ENCODE measurements around the gene IP6K1. TPM values are rescaled to one million over a fixed set of nuclear protein-coding genes. Genes with fewer than 3 reads are reported as not detected.
A peak's percentile ranks its signal among the peaks of the same experiment; 100 is the strongest.
"Not testable (repeated sequence)": the region's sequence is repeated elsewhere in the genome, so short reads cannot be mapped to it uniquely, and the experiment has no call there.

The IP6K1 gene
- total RNA-seq, 1 donor from 2014 or later = 37.5 TPM

DNA sequence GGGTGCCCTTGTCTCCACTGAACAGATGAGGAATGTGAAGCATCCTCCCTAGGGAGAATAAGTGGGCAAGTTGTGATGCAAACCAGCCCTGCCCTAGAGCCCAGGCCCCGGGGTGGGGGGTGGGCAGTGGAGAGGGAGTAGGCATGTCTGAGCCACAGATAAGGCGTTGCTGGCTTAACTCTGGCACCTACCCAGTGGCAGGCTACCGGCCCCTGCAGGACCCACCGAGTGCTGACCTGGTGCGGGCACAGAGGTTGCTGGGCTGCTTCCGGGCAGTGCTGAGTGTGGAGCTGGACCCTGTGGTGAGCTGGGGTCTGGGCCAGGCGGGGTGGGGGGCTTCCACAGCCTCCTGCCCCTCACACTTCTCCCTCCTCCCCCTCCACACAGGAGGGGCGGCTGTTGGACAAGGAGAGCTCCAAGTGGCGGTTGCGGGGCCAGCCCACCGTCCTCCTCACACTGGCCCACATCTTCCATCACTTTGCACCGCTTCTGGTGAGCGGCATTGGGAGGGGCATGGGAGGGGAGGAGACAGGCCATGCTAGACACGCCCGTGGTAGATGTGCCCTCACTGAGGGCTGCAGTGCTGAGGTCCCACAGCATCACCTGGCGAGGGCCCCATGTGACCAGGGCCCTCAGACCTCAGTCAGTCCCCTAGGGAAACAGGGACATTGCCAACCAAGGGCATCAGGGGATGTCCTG, 86.9 kb downstream of the IP6K1 start:
- no peak for TF ChIP-seq CTCF (IDR thresholded peaks at IDR 0.05)
- H3K36me3 ChIP-seq = peaks cover 68% of the 10 kb centered on the region
- peak; percentile 25 to 54 for ATAC-seq

DNA sequence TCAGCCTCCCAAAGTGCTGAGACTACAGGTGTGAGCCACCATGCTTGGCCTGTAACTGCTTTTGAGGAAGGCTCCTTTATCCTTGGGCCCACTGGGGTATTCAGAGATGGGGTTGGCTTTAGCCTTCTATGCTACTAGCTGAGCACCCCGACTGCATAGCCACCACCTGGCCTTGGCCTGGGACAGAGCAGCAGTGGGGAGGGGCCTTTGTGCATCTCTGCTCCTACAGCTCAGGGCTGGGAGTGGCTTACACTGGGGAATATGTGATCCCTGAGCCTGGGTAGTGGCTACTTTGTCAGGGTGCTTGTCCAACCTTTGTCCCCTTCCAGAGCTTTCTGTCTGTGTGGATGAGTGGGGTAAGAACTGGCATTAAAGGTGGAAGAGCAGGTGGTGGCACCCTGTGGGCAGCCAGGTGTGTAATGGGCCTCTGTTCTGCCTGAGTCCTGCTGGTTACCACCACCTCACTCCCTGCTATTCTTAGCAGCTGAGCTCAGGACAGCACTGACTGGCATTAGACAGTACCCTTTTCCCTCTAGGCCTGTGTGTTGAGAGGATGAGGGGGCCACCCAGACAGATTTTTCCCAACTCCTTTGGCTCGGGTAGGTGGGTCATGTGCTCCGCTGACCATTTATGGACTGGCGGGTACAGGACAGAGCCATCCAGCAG, 90.9 kb downstream of the IP6K1 start:
- ATAC-seq; H3K9me3 ChIP-seq; DNase-seq; H3K27ac ChIP-seq; H3K27me3 ChIP-seq (ENCODE audit: low read depth); intact Hi-C loops (cut with DNase I); H3K4me3 ChIP-seq: not testable (repeated sequence)
- H3K36me3 ChIP-seq = peaks cover 35% of the 10 kb centered on the region
- H3K4me1 ChIP-seq = peaks cover 11% of the 10 kb centered on the region

More for the DNA sequence above, 86.9 kb downstream of the IP6K1 start:
- Histone ChIP-seq H3K4me3 (no peak overlapping the region), H3K27me3 (ENCODE audit: low read depth) (no peaks in the 10 kb centered on the region), H3K9me3 (no peaks in the 10 kb centered on the region), H3K27ac (no peak overlapping the region), H3K4me1 (peaks cover 8% of the 10 kb centered on the region)
- no peak for DNase-seq
- intact Hi-C loops (cut with DNase I) = no loop called here

DNA sequence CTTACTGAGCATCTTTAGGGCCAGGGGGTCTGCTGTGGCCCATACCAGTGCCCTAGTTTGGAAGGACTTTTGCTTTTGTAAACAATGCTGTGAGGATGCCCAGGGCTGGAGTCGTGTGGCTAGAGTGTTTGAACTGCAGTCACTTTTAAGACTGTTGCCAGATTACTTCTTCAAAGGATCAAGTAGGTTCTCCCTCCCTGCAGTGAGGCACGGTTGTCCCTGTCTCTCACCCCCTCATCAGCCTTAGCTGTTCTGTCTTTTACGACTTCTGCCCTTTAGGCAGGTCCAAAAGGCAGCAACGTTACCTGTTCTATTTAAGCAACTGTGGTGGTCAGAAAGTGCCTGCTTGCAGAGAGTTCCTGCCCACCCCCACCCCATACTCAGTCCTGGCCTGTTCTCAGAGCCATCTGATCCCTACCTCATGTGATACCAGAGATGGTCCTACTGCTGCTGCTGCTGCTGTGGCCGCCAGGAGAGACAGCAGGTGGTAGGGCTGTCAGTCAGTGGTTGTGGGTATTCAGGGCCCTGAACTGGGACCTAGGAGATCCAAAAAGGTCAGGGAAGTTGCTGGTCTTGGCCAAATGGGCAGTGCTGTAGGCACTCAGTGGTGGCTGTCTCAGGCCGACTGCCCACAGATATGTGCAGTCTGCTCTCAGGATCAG, 91.8 kb downstream of the IP6K1 start:
- ATAC-seq; H3K4me3 ChIP-seq; DNase-seq; H3K9me3 ChIP-seq; H3K27ac ChIP-seq; intact Hi-C loops (cut with DNase I); H3K27me3 ChIP-seq (ENCODE audit: low read depth): not testable (repeated sequence)
- H3K4me1 ChIP-seq = peaks cover 18% of the 10 kb centered on the region
- H3K36me3 ChIP-seq = peaks cover 26% of the 10 kb centered on the region

- DNase-seq; intact Hi-C loops (cut with DNase I); H3K9me3 ChIP-seq; H3K27me3 ChIP-seq (ENCODE audit: low read depth); ATAC-seq; H3K4me3 ChIP-seq; H3K27ac ChIP-seq; H3K36me3 ChIP-seq: not testable (repeated sequence)
- H3K4me1 ChIP-seq = peaks cover 27% of the 10 kb centered on the region
Observed at GRCh38 chr3:49691481-49691880, 94.9 kb downstream of the IP6K1 start.

DNA sequence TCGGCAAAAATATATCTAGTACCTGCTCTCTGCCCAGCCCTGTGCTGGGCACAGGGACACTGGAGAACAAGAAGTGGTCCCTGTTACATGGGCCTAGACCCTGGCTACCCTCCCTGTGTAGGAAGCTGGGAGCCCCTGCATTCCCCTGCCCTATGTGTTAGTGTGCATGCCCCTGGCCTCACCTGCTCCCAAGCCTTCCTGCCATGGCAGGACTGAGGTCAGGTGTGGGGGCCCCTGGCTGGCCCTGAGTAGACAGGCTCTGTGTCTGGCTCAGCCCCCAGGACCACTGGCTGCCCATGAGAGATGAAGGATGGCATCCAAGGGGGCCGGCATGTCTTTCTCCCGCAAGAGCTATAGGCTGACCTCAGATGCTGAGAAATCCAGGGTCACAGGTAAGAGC, 95.5 kb downstream of the IP6K1 start:
- H3K36me3 ChIP-seq; H3K27me3 ChIP-seq (ENCODE audit: low read depth); DNase-seq; ATAC-seq; H3K9me3 ChIP-seq; H3K27ac ChIP-seq; intact Hi-C loops (cut with DNase I); H3K4me3 ChIP-seq: not testable (repeated sequence)
- peaks cover 29% of the 10 kb centered on the region for H3K4me1 ChIP-seq

GRCh38 chr3:49689908-49690624, 96.3 kb downstream of the IP6K1 start:
- ATAC-seq; H3K9me3 ChIP-seq; H3K27me3 ChIP-seq (ENCODE audit: low read depth); H3K36me3 ChIP-seq; intact Hi-C loops (cut with DNase I); DNase-seq: not testable (repeated sequence)
- H3K27ac ChIP-seq = peak overlapping the region; percentile 88
- H3K4me1 ChIP-seq = peaks cover 31% of the 10 kb centered on the region
- H3K4me3 ChIP-seq = peak overlapping the region; percentile 100

GRCh38 chr3:49689046-49689907, 97.1 kb downstream of the IP6K1 start, which contains the start of the genes MST1 and RNF123:
MST1 (minus strand) TSS chr3:49689474; CDS start chr3:49688691, 783 bp downstream.
RNF123 (plus strand) TSS chr3:49689557; CDS start chr3:49691166, 1,609 bp downstream.
- H3K9me3 ChIP-seq = no peaks in the 10 kb centered on the region
- intact Hi-C loops (cut with DNase I) = no loop called here
- ATAC-seq (peak; percentile 84 to 88), DNase-seq (peak; percentile 92)
- H3K4me3 ChIP-seq = peak within 1 kb of the TSS; percentile 100
- no peaks in the 10 kb centered on the region for H3K36me3 ChIP-seq
- H3K4me1 ChIP-seq = peaks cover 31% of the 10 kb centered on the region
- H3K27ac ChIP-seq = peak within 1 kb of the TSS; percentile 88
- TF ChIP-seq CTCF (IDR thresholded peaks at IDR 0.05) = peak; percentile 46
- H3K27me3 ChIP-seq (ENCODE audit: low read depth) = peaks cover 4% of the 10 kb centered on the region

DNA sequence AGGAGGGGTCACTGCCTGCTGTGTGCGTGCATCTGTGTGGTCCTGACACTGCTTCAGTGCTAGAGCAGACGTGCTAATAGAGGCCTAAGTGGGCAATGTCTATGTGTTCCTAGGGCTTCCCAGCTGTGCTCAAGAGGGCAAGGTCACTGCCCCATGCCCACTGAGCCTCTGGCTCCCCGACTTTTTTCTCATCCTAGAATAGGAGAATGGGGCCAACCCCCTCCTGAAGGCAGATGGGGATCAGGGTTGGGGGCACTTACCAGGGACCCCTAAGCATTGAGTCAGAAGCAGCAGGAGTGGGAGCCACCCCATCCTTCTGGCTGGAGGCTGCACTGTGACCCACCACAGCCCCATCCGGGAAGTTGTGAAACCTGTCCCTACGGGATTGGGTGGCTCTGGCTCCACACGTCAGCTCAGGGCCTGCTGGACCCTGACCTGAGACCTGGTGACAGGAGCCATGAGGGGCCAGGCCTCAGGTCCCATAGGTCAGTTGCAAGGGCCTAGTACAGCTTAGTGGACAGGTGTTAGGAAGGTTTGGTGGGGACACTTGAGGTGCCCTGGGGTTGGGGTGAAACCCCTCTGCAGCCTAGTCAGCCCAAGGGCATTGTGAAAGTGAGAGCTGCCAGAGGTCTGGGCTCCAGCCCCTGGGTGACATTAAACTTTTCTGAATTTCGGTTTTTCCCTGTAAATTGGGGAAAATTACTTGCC, 97.8 kb downstream of the IP6K1 start:
- Histone ChIP-seq H3K4me3 (peak overlapping the region; percentile 100), H3K4me1 (peaks cover 31% of the 10 kb centered on the region), H3K27ac (peak overlapping the region; percentile 88)
- H3K9me3 ChIP-seq; DNase-seq; intact Hi-C loops (cut with DNase I); ATAC-seq; H3K36me3 ChIP-seq; H3K27me3 ChIP-seq (ENCODE audit: low read depth): not testable (repeated sequence)

DNA sequence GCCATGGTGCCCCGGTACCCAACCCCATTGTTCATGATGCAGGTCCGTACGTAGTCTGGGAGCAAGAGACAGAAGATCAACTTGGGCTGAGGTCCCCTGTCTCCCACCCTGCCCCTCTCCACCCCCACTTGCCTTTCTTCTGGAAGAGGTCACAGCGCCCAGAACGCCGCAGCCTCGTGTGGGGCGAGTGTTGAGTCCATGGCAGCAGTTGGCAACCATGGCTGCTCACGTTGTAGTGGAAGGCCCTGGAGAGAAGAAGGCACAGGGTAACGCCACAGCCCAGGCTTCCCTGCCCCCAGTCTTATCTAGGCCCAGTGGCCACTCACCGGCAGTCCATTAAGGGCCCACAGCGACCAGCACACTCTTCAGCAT, 98.9 kb downstream of the IP6K1 start:
- DNase-seq; H3K27me3 ChIP-seq (ENCODE audit: low read depth); intact Hi-C loops (cut with DNase I); H3K27ac ChIP-seq; H3K4me3 ChIP-seq; ATAC-seq; H3K9me3 ChIP-seq: not testable (repeated sequence)
- Histone ChIP-seq H3K4me1 (peaks cover 31% of the 10 kb centered on the region), H3K36me3 (peaks cover 16% of the 10 kb centered on the region)

Data from lower lobe of right lung (tissue), 2 donors.